Muscle of arm (tissue), 12 donors: ENCODE results near the gene SPATA46. TPM values are rescaled to one million over a fixed set of nuclear protein-coding genes. Genes with fewer than 3 reads are reported as not detected.

ENCODE experiments used
- DNase-seq: peaks from one replicate; pipeline ENCODE4 v3.0.0-alpha.2; 2013
- polyA plus RNA-seq, 12 donors: library from polyadenylated mRNA; unstranded; fragments of 120-200 nt; gene quantifications; one replicate each; pipeline ENCODE4 v1.2.1, GENCODE V29; 2013; ENCODE audit not compliant: insufficient read length in 12 of 12

SPATA46 gene
- polyA plus RNA-seq, 12 donors = 0.16 to 0.85 (median 0.22) TPM; not detected in 7

DNA sequence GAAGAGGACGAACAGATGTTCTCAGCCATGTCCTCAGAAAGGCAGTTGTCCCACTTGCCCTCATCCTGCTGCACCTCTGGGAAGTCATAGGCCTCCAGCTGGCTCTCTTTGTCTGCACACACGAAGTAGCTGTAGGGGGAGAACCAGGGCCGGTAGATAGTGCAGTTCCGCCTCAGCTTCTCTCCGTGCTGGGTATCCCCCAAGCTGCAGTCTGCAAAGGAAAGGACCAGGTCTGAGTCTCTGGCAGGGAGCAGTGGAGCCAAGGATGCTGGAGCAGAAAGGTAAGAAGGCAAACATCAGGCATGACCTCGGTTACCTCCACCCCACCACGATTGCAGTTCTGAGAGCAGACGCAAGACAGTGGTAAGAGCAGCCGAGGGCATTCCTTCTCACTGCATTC lies 2.2 kb downstream of the SPATA46 start:
- DNase-seq = no peak

DNA sequence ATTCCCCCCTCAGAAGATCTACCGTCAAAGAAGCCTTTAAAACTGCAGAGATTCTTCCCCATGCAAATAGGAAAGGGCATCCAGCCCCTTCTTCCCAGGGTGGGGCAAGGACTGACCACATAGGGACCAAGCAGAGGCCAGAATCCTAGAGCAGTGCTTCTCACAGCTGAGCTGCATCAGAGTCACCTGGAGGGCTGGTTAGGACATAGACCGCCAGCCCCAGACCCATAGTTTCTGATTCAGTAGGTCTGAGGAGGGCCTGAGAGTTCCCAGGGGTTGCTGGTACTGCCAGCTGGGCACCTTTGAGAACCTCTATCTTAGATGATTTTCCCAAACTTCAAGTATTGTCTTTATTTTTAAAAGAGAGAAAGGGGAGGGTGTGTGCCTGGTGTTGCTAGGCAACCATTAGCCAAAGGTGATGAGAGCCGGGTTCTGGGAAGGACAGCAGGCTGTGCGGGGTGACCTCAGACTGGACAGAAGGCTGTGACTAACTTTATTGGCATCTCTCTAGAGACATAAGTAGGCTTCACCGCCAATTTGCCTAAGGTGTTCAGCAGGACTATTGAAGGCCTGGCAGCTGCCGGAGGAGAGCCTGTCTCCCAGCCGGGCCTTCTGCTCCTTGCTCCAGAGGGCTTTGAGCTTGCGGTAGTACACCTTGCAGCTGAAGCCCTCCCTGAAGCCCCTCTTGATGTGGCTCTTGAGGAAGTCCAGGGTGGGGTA lies 3.0 kb downstream of the SPATA46 start:
- DNase-seq = no peak

DNA sequence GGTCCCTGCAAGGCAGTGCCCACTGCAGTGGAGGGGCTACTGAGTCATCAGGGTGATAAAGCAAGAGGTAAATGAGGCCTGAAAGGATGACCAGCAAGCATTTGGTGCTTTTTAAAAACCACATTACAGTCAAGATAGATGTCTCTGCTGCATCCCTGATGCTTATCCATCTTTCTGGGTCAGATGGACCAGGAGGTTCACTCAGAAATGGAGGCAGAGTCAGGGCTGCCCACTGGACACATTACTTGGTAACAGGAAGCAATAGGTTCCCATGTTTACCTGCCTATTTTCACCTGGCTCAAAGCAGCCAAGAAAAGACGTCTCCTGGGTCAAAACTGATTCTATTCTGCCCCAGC lies 3.6 kb downstream of the SPATA46 start:
- no peak for DNase-seq

DNA sequence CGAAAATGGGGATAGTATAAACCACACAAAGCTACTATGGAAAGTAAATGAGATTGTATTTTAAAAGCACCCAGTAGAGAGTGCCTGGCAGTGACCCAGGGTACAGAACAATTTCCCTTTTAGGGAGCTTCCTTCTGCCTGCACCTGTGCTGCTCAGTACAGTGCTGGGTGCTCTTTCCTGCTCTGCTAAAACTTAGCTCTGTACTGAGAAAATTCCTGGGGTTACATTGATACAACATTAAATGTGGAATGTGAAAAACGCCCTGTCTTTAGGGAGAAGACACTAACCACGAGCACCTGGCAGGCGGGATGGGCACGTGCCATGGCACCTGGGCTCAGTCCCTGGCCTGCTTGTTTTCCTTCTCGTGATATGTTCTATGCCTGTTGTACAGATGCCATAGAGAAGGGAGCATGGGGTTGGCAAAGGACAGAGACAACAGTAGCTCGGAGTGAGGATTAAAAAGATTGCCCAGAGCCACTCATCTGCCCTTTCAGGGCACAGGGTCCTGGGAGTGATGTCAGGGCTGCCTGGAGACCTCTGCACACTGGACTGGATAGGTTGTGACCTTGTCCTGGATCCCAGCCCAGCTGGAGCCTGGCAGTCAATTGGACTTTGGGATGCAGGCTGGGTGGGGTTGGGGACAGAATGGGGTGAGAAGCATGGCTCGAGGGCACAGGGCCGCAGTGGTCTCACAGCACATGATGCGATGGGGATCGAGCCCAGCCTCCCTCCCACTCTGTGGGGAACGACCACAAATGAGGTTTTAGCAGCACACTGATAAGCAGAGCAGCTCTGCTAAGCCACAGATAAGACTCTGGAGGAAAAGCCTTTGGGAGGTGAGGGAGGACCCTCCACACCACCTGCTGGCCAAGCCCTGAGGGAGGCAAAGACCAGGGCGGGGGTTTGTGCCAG lies 4.2 kb downstream of the SPATA46 start:
- DNase-seq = no peak

DNA sequence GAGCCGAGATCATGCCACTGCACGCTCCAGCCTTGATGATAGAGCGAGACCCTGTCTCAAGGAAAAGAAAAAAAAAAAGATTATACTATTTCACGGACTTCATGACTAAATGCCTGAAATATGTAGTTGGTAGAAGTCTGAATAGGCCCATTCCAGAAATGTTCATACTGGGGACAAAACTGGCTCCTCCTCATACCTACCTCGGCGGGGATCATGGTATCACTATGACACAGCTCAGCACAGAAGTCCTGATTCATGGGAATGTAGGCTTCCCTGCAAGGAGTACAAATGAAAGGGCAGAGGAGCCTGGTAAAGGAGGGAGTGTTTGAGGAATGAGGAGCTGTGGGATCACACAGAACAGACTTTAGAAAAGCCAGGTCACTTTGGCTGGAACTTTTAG lies 5.0 kb downstream of the SPATA46 start:
- DNase-seq = no peak

DNA sequence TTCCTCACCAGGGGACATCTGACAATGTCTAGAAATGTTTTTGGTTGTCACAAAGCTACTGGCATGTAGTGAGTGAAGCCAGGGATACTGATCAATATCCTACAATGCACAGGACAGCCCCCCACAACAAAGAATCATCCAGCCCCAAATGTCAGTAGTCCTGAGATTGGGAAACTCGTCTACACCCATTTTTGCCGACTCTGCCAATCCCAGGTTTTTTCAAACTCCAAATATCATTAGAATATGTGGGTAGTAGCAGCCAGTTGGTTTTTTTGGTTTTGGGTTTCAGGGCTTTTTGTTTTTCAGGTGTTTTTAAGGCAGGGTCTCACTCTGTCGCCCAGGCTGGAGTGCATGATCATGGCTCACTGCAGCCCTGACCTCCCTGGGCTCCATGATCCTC lies 5.9 kb downstream of the SPATA46 start:
- DNase-seq = no peak

- no peak for DNase-seq
These were observed 6.5 kb downstream of the SPATA46 start for GRCh38 chr1:162370161-162370560.

GRCh38 chr1:162369571-162369970 lies 7.1 kb downstream of the SPATA46 start:
- DNase-seq = no peak

DNA sequence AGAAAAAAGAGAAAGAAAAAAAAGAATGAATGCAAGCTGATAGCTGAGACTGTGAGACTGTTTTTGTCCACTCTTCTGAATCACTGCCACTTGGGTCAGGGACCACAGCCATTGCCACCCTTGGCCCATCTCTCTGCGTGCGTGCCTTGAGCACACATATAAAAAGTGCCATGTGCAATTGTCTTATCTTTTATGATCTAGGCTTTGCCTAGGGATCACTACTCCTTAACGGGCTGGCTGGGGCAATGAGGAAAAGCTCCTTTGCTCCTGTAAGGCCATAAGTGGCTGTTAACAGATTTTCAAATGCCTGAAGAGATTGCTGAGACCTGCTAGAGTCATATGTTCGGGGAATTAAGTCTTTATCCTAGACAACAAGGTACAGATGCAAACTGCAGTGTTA lies 8.2 kb downstream of the SPATA46 start:
- DNase-seq = no peak

DNA sequence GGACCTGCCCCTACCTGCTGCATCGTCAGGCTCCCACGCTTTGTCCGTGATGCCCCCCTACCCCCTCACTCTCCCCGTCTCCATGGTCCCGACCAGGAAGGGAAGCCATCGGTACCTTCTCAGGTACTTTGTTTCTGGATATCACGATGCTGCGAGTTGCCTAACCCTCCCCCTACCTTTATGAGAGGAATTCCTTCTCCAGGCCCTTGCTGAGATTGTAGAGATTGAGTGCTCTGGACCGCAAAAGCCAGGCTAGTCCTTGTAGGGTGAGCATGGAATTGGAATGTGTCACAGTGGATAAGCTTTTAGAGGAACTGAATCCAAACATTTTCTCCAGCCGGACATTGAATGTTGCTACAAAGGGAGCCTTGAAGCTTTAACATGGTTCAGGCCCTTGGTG lies 8.9 kb downstream of the SPATA46 start:
- no peak for DNase-seq

DNA sequence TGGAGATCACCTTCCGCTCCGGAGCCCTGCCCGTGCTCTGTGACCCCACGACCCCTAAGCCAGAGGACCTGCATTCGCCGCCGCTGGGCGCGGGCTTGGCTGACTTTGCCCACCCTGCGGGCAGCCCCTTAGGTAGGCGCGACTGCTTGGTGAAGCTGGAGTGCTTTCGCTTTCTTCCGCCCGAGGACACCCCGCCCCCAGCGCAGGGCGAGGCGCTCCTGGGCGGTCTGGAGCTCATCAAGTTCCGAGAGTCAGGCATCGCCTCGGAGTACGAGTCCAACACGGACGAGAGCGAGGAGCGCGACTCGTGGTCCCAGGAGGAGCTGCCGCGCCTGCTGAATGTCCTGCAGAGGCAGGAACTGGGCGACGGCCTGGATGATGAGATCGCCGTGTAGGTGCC lies 9.6 kb downstream of the SPATA46 start:
- DNase-seq = no peak

DNA sequence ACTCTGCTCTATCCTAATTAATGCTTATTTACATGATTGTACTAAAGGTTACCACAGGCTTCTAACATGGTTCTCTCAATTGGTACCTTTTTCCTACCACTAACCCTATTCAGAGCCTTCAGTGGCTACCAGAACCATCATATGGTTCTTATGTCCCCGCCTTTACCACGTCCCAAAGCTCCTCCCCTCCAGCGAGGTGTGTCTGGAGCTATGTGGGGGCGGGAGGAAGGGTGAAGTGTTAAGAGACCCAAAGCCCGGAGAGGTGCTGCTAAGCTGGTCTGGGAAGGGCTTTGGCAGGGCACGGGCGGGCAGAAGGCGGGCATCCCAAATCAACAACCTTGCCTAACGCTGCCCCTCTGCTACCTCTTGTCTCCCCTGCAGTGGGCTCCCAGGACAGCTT lies 10.0 kb downstream of the SPATA46 start:
- no peak for DNase-seq

- no peak for DNase-seq
These were observed 10.5 kb downstream of the SPATA46 start for GRCh38 chr1:162366149-162366548.

GRCh38 chr1:162365284-162366020 lies 11.2 kb downstream of the SPATA46 start:
- no peak for DNase-seq

GRCh38 chr1:162364498-162364897 lies 12.2 kb downstream of the SPATA46 start:
- DNase-seq = no peak

DNA sequence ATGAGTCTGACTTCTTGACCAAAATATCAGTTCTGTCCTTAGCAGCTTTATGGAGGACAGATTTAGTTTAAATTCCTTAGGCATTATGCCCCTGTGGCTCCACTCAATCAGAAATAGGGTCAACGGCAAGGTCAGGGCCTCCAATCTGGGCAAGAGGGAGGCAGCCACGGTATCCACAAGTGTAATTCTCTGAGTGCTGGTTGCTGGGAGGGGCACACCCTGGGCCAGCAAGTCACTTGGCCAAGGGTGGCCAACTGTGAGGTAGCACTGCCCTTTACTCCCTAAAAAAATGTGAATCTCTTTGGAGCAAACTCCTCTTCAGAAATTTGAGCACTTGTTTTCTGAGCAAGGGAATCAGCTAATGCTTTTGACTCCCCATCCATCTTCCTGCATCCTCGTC lies 12.8 kb downstream of the SPATA46 start:
- DNase-seq = no peak

DNA sequence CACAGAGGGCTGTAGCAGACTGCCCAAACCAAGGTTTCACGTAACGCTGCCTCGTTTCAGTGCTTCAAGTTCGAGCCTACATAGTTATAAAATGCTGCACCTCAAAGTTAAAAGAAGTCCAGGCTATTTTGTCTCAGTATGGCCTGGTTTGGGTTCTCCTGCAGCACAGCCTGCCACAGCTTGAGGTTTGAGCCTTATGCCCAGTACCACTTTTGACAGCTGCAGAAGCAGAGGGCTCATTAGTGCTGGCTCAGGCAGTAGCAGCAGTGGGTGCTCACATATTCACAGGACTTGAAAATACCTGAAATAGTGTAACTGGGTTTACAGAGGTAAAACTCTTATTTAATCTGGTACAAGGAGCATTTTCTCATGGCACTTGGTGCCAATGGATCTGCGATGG lies 15.3 kb downstream of the SPATA46 start:
- no peak for DNase-seq

DNA sequence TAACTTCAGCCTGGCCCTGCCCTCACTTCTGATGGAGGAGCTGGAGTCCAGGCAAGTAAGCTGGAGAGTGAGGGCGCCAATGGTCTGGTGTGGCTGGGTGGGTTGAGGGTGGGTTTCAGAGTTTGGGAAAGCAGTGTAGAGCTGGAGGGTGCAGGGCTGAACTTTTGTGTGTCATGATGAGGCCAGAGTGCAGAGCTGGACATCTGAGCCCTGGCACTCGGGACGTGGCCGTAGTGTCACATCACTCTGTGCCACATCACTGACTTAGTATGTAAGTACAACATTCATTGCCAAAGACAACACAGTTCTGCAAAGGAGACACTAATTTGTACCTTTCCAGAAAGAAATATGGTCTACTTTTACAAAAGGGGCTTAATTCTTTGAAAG lies 15.8 kb downstream of the SPATA46 start:
- DNase-seq = no peak

GRCh38 chr1:162360237-162360873 lies 16.3 kb downstream of the SPATA46 start:
- DNase-seq = no peak

GRCh38 chr1:162359523-162360236 lies 17.0 kb downstream of the SPATA46 start:
- no peak for DNase-seq

DNA sequence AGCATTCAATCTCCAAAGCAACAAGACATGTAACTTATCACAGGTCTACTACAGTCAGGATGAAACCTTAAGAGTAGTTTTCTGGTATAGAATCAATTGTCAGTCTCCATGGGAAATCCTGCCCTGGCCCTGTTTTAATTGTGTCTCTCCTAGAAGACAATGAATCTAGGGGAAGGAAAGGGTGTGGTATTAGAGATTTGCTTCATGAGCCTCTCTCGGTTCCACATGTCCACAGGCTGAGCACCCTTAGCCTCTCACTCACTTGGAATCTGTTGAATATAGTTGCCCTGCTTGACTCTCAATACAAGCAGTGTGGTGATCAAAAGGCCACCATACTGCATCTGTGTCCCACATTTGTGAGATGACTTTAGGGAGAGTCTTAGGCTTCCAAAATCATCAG lies 17.7 kb downstream of the SPATA46 start:
- no peak for DNase-seq
